Panc1 (cell line): ENCODE measurements around the gene EZH2. TPM values are rescaled to one million over a fixed set of nuclear protein-coding genes. Genes with fewer than 3 reads are reported as not detected.

Experiments used
- ATAC-seq: fragments of 200-7000 bp; cut with Tn5 transposase; 2 replicates; pipeline ENCODE4 v1.9.1; 2020; ENCODE audit warnings: mild to moderate bottlenecking, moderate library complexity
- BruUV-seq: library from RNA; stranded (reverse); fragments of 400-500 nt; replicated peaks from 2 replicates; lab custom pipeline; 2021; lab: Mats Ljungman, UMichigan
- CTCF ChIA-PET: fragments of 300-600 bp; sonication (Branson Sonifier 250); formaldehyde crosslinking; loops from one replicate; lab custom pipeline; 2022; ENCODE audit warnings: antibody characterized with exemption; lab: Charles Lee
- POLR2A ChIA-PET: fragments of 300-600 bp; sonication (Branson Sonifier 250); formaldehyde crosslinking; loops from one replicate; lab custom pipeline; 2022; ENCODE audit warnings: antibody characterized with exemption; lab: Charles Lee
- DNase-seq: peaks from one replicate; pipeline ENCODE4 v3.0.0-alpha.2; 2010; ENCODE audit warnings: low read depth, low spot score
- H3K27ac ChIP-seq: 2 replicates; pipeline ENCODE4 v1.5.1; 2011; ENCODE audit warnings: mild to moderate bottlenecking, low read length, inconsistent platforms
- H3K27me3 ChIP-seq: fragments of 200-500 bp; sonication (Bioruptor generic); 2 replicates; pipeline ENCODE4 v1.6.0; 2014; ENCODE audit warnings: low read length, inconsistent platforms; ENCODE audit not compliant: control insufficient read depth, insufficient read depth
- H3K36me3 ChIP-seq: fragments of 200-500 bp; sonication (Bioruptor generic); 2 replicates; pipeline ENCODE4 v1.5.1; 2014; ENCODE audit warnings: inconsistent platforms, mild to moderate bottlenecking, low read length, moderate library complexity; ENCODE audit not compliant: control insufficient read depth, insufficient read depth
- H3K4me1 ChIP-seq: 2 replicates; pipeline ENCODE4 v1.5.1; 2011; ENCODE audit warnings: inconsistent platforms, mild to moderate bottlenecking, low read length, moderate library complexity; ENCODE audit not compliant: control insufficient read depth, insufficient read depth
- H3K4me3 ChIP-seq, 2 experiments: 2 replicates each; pipeline ENCODE4 v1.5.1; 2011 to 2012; ENCODE audit warnings: low read depth in 2 of 2, low read length in 2 of 2, mild to moderate bottlenecking in 2 of 2, inconsistent platforms in 1 of 2, moderate library complexity in 1 of 2
- H3K9me3 ChIP-seq: fragments of 200-500 bp; sonication (Bioruptor generic); 2 replicates; pipeline ENCODE4 v1.5.1; 2014; ENCODE audit warnings: low read depth, mild to moderate bottlenecking, inconsistent platforms, low read length, moderate library complexity; ENCODE audit not compliant: control insufficient read depth, insufficient read depth
- CTCF ChIP-seq: fragments of 450-650 bp; IDR thresholded peaks from 2 replicates; pipeline ENCODE4 v1.5.1; 2017; ENCODE audit warnings: mild to moderate bottlenecking
- POLR2AphosphoS5 ChIP-seq: IDR thresholded peaks from 2 replicates; pipeline ENCODE4 v1.6.1; 2012; ENCODE audit warnings: mild to moderate bottlenecking, low read depth, low read length, moderate library complexity
- REST ChIP-seq, 2 experiments: IDR thresholded peaks; 2 replicates each; pipeline ENCODE4 v1.6.1; 2011 to 2012; ENCODE audit warnings: low read depth in 2 of 2, control low read depth in 1 of 2, low read length in 1 of 2, mild to moderate bottlenecking in 1 of 2, moderate library complexity in 1 of 2; ENCODE audit not compliant: insufficient read depth in 1 of 2
- SIN3A ChIP-seq: IDR thresholded peaks from 2 replicates; pipeline ENCODE4 v1.6.1; 2012; ENCODE audit warnings: low read depth, mild to moderate bottlenecking, low read length, moderate library complexity, borderline replicate concordance; ENCODE audit not compliant: insufficient read depth
- TCF7L2 ChIP-seq: IDR thresholded peaks from 2 replicates; pipeline ENCODE4 v1.6.1; 2011; ENCODE audit warnings: mild to moderate bottlenecking, low read depth, low read length, inconsistent platforms
- in situ Hi-C: cut with HindIII; loops from 2 replicates; pipeline ENCODE4 v1.10.0; 2016; ENCODE audit warnings: low sequenced_read_pairs, low pct_unique_long_range_greater_than_20kb
- intact Hi-C: fragments of 100-400 bp; cut with micrococcal nuclease; formaldehyde crosslinking; loops from one replicate; pipeline ENCODE4 v1.10.0; 2022; ENCODE audit not compliant: unreplicated experiment
- total RNA-seq: library from RNA; stranded (reverse); gene quantifications from one replicate; pipeline ENCODE4 v1.2.1, GENCODE V29; 2021; ENCODE audit not compliant: unreplicated experiment

The EZH2 gene
- total RNA-seq, 1 experiment from 2014 or later: 38.3 TPM

- no peak for ATAC-seq
- no peak for TF ChIP-seq POLR2AphosphoS5
- TF ChIP-seq CTCF: no peak
- TF ChIP-seq REST (IDR thresholded peaks at IDR 0.05; ENCODE audit: insufficient read depth in 1 of 2, low read depth in 2 of 2, low read length in 1 of 2): no peak
- TF ChIP-seq SIN3A: no peak
- TF ChIP-seq TCF7L2: no peak
- POLR2A ChIA-PET: no interaction called here
- Histone ChIP-seq H3K27me3 (no peaks in the 10 kb centered on the region), H3K4me1 (peaks cover 4% of the 10 kb centered on the region), H3K36me3 (no peaks in the 10 kb centered on the region), H3K27ac (no peak overlapping the region), H3K9me3 (no peaks in the 10 kb centered on the region), H3K4me3 (no peak overlapping the region)
- no TSS peak for BruUV-seq
- no peak for DNase-seq
- in situ Hi-C loops: no loop called here
- CTCF ChIA-PET: no interaction called here
- intact Hi-C loops: no loop called here
Observed at GRCh38 chr7:148886844-148887243, 2.8 kb upstream of the EZH2 start.

DNA sequence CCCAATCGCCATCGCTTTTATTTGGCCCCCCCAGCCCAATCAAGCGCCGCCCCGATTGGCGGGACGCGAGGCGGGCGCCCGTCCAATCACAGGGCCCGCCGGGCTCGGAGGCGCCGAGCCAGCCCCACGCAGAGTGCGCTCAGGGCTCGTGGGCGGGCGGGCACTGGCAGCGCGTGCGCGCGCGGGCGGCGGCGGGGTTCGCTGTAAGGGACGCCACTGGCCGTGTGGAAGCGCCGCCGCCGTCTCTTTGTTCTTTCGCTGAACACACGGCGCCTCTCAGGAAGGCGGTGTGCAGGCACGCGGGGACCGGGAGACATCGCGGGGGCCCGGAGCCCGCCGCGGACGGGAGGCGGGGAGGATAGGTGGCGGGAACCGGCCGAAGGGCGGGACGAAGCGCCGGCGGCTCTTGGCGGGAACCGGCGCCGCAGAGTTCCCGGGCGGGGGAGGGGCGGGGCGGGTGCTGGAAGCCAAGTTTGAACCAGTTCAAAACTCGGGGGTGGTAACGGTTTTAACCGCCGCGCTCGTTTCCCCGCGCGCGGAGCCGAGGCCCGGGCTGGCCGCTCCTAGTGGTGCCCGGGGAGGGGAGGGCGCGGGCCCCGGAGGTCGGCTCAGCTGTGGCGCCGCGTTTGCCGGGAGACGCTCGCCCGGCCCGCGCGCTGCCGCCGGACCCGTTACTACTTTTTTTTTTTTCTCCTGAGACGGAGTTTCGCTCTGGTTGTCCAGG lies 370 bp upstream of the EZH2 start:
- peak overlapping the region; percentile 90 for H3K27ac ChIP-seq
- POLR2A ChIA-PET: interaction anchor here (0.6 to 0.9 kb wide), 4 partner anchors 19 to 1514 kb away, joined by 3 to 6 read pairs (median 4); no protein-coding TSS in a partner anchor
- TSS peak; percentile 70 for BruUV-seq
- peaks cover 16% of the 10 kb centered on the region for H3K4me1 ChIP-seq
- no peaks in the 10 kb centered on the region for H3K36me3 ChIP-seq
- TF ChIP-seq CTCF (no peak), SIN3A (no peak; the same call in 1 of the 2 replicates), POLR2AphosphoS5 (peak; percentile 72), REST (IDR thresholded peaks at IDR 0.05; ENCODE audit: insufficient read depth in 1 of 2, low read depth in 2 of 2, low read length in 1 of 2) (no peak), TCF7L2 (peak; percentile 74)
- peak overlapping the region; percentile 80 to 88 for H3K4me3 ChIP-seq
- no peaks in the 10 kb centered on the region for H3K9me3 ChIP-seq
- peak; percentile 33 for DNase-seq
- H3K27me3 ChIP-seq: no peaks in the 10 kb centered on the region
- ATAC-seq: peak; percentile 95
- intact Hi-C loops (loop anchor here (2.0 kb wide), 1 partner anchor 56 kb away; no protein-coding TSS in a partner anchor), in situ Hi-C loops (no loop called here)
- CTCF ChIA-PET: no interaction called here
